CMK (cell line): ENCODE data around the gene CD164L2.
"Not testable (repeated sequence)": the region's sequence is repeated elsewhere in the genome, so short reads cannot be mapped to it uniquely, and the experiment has no call there.

ENCODE experiments used
- DNase-seq: peaks from one replicate; pipeline ENCODE4 v3.0.0-alpha.2; 2010; ENCODE audit warnings: low read depth

CD164L2 gene

DNA sequence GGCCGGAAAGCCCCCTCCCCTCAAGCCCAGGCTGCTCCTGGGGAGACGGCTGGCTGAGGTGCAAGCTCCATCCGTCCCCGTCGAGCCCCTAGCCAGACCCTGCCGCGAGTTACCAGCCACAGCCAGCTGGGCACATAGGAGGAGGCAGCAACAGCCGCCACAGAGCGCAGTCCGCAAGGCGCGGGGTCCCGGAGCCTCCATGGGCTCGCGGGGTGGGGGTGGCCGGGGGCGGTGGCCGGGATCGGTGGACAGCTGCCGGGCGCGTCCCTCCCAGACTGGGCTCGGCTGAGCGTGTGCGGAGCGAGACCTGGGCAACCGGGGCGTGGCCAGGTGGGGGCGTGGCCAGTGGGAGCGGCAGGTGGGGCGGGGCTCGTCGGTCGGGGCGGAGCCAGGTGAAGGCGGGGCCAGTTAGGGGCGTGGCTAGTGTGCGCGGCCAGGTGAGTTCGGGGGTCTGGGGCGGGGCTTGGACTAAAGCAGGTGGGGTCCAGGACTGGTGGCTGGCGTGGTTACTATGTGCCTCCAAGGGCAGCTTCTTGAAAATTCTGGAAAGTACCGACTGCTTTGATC lies at the start of gene CD164L2:
TSS of gene CD164L2 (minus strand) at position 295 of the 567 bp plus-strand sequence. CDS start at position 201, 94 bp downstream.
- no peak for DNase-seq

DNA sequence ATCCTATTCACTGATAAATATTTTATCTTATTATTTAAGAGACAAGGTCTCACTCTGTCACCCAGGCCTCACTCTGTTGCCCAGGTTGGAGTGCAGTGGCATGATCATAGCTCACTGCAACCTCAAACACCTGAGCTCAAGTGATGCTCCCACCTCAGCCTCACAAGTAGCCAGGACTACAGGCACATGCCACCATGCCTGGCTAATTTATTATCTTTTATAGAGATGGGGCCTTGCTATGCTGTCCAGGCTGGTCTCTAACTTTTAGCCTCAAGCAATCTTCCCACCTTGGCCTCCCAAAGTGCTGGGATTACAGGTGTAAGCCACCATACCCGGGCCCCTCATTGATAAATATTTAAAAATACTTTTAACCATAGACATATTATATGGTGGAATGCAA lies 49.6 kb upstream of the CD164L2 start:
- DNase-seq = not testable (repeated sequence)

DNA sequence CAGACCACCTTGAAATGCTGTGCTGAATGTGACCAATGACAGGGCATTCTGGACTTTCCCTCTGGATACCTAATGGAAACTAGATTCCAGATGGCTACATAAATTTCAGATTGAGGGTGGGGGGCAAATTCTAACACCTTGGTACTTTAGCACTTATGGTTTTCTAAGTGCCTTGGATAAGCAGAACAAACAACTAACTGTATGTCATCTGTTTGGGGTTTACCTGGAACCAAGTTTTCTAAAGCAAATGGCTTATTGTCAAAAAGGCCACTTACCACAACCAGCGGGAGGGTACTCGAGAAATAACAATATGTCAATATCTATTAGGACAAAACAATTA lies 48.4 kb upstream of the CD164L2 start:
- no peak for DNase-seq

DNA sequence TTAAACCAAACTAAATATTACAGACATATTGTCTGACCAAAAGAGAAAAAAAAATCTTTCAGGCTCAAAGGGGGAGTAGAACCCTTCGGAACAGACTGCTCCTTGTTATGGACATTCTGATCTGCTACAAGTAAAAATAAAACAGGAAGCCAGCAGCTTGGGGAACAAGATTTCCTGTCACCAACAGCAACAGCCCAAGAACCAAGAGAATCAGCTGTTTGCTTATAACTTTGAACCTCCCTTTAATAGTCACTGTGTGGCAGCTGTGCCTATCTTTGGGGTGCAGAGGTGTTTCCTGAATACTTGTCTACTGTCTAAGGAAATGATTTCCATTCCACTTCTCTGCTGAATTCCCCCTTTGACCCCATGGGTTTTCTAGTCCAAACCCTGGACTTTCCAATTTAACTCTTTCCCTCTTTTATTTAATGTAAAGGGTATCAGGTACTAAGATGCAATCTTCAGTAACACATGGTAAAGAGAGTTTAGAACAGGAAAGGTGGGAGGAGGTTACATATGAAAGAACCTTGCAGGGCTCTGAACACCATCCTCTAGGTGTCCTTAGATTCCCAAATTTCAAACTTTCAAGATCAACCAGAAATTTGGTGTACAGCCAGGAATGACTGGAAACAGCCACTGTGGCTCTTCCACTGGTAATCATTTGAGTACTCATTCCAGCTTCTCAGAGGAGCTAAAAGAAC lies 47.9 kb upstream of the CD164L2 start:
- DNase-seq = peak; percentile 30

DNA sequence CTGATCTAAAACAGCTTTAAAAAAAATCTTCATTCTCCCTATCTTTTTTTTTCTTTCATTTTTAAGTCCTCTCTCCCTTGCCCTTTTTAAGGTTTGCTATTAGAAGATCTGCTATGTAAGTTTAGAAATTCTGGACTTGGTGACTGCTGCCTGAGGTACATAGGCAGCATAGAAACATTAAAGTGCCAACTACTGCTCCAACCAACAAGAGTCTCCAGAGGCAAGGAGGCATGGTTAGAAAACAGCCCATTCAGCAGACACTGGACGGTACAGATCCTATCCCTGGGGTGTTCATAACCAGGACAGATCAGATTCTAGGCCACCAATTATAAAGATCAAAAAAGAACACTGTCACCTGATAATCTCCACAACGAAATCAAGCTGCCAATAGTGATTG lies 45.9 kb upstream of the CD164L2 start:
- DNase-seq = no peak

DNA sequence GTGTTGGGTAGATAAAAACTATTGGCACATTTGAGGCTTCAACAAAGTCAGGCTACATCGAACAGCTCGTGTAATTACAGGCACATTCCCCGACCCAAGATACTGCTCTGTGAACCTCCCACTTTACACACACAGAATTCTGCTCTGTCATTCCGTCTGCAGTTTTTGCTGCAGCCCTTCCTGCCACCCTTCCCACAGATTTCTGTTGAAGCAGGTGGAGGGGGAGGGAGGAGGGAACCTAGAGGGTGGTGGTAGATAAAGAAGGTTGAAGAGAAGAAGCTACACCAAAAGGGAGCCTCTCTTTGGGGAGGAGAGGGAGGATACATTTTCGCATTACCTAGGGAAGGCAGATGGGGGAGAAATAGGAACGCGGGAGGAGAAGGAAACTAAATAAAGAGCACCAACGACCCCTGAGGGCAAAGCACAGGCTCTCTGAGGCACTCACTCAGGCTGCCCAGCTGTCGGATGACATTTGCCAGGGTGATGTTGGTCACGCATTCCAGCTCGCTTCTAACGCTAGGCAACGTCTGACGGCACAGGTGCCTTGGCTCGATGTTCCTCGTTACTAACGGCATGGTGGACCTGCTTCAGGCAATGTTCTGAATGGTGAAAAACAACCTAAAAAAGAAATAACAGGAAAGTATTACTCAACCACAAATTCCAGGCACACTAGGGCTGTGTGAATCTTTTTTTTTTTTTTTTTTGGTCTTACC lies 45.3 kb upstream of the CD164L2 start:
- DNase-seq = no peak

DNA sequence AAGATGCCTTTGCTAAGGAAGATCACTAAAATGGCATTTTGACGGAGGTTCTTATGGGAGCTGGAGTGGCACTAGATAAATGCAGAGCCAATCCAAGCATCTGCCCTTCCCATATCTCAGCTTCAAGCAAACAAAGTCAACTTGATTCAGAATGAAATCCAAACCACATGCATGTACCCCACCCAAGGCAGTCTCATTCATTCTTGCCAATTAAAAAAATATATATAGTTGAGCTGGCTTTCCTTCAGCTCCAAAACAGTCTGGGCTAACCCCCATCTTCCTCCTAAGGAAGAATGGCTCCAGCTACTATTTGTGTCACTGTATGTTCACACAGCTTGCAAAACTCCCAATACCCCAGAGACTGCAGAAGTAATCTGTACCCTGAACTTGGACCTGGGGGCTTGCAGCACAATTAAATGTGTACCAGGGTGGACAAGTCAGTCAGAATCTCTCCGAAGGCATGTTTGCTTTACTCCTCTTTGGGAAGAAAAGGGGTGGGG lies 44.7 kb upstream of the CD164L2 start:
- DNase-seq = no peak

DNA sequence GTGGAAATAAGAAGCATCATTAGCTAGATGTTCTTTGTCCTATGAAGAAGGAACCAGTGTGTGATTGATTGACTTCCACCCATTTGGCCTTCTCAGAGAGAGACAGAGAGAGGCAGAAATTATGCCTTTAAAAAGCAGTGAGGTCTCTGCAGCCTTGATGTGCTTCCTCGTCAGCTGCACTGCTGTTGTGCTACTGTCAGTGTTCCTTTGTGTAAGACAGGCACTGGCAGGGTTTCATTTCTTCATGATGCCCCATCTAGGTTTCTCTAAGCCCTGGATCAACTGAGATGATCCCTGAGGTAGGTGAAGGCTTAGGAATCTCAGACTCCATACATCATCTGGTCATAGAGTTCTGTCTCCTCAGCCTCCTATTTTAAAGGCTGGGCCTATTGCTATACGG lies 44.2 kb upstream of the CD164L2 start:
- DNase-seq = no peak

DNA sequence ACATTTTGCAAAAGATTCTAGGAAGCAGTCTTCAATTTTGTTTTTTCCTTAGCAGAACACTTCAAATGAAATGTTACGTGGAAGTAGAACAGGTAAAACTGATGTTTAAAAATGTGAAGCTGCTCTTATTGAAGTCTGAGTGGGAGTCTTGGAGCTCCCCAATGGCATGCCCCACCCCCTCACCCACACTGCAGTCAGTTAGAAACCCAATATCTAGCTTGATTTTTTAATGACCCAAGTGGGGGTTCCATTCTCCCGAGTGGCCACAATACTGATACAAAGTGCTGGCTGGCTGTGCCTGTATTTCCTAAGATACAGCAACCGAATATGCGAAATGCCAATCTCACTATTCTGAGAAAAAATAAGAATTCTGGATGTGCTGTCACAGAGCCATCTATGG lies 40.6 kb upstream of the CD164L2 start:
- DNase-seq = no peak

DNA sequence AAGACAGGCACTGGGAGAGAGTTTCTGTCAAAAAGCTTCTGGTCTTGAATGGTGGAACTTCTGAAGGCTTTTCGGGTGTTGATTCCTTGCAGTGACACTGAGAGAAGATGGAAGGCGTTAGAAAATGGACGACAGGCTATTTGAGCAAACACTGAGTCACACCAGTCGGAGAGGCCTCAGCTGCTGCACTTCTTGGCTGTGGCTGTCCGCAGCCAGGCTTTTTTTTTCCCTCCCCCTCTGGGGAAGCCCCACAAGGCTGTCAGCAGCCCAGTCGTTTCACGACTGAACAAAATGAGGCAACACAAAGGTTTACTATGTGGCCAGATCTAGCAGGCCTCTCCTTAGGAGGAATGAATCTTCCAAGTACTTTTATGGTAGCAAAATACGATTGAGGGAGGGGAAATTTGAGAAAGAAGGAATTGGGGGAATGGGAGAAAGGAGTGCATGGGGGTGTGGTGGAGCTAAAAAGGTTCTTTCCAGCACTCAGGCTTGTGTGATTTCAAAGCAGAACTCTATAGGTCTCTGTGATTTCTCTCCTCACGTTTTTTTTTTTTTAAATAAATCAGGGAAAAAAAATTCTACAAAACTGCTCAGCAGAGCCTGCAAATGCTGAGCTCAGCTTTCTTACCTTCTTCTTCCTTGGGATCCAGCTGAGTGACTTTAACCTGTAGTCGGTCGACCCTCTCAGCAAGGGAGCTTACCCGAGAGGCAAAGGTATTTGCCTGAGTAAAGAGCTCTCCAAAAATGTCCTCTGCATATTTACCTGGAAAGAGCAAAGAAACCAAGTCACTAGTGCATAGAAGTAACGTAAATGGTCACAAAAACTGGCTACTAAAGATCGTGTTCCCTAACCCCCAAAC lies 35.4 kb upstream of the CD164L2 start:
- DNase-seq = no peak

DNA sequence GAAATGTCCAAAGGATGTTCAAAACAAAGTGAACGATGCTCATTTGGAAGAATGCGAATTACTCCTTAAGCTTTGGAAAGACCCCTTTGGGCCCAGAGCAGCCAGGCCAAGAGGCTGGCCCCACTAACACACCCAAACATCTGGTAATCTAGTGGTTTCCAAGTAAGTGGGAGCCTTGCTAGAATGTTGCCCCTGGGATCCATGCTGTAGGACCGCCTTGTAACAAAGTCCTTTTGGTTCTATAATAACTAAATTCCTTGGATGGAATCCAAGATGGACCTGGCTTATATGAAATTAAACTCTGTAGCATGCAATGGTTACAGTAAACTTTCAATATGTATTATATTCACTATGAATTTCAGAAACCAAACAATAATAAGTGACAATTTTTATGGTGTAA lies 34.6 kb upstream of the CD164L2 start:
- no peak for DNase-seq

DNA sequence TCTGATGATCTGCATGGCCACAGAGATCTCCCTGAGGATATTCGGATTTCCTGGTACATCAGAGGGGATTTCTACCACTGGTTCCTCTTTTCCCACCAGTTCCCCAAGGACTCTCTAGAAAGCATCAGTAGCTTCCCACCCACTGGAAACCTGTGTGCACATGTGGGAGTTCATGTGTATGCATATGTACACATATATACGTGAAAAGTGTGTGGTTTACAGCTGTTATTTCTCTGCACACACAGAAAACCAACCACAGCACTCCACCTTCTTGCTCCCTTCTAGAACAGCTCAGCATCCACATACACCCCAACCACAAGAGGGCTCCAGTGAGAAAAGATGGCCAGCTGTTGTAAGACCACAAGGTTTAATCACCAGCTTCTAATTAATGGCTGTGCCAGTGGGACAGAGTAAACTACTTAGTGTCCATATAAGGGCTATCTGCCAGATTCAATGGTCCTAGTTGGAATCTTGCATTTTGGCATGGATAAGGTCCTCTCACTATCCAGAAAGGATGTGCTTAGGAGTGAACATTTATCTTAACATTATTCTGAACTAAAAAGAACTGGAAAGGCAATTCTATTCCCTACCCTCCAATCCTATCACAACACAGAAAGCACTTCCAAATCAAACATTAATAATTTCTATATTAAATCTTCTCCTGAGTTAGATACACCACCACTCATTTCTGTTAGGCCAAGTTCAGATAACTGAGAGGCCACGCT lies 33.4 kb upstream of the CD164L2 start:
- peak; percentile 69 for DNase-seq

DNA sequence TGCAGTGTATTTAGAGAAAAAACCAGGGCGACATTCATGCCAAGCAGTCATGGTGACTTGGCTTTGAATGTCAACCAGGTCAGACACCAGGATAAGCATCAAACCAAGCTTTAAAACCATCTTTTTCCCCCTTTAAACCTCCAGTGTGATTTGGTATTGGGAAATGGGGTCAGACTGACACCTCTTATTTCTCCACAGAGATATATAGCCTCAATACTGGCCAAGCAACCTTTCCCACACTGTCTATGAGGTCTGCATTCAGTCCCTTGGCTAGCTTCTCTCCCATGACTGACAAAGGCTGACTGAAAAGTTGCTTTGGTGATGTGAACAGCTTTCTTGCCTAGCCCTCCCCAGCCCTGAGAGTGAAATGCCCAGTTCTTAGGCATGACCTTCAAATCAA lies 31.0 kb upstream of the CD164L2 start:
- DNase-seq = no peak

DNA sequence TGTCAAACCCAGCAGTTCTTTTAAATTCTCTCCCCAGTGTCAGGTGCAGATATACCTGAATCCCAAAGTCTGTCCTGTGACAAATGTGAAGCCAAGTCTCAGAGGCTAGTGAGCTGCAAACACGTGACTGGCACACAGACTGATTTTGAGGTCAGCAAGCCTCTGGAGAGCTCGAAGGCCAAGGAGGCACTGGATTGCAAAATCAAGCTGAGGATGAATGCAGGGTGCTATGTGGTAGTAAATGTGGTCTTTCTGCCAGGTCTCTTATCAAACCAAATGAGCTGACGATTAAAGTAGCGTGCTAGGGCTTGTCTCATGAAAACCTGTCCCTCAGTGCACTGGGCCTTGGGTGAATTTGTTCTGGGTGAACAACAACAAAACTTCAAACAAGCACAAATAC lies 29.9 kb upstream of the CD164L2 start:
- DNase-seq = no peak

DNA sequence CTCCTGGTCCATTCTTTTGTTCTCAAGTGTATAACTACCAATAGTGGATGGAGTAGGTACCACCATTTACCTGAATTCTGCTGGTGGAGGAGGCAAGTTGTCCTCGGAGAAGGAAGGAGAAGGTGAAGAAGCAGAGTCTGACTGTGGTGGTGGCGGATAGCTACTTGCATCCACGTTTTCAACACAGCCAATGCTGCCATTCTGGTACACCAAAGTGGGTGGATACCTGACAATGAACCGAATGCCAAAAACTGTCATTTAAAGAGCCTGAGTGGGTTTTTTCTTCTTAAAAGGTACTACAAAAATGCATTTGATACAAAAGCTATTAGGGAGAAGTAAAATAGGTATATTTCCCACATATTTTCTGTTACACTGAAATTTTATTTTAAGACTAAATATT lies 29.4 kb upstream of the CD164L2 start:
- DNase-seq = no peak

DNA sequence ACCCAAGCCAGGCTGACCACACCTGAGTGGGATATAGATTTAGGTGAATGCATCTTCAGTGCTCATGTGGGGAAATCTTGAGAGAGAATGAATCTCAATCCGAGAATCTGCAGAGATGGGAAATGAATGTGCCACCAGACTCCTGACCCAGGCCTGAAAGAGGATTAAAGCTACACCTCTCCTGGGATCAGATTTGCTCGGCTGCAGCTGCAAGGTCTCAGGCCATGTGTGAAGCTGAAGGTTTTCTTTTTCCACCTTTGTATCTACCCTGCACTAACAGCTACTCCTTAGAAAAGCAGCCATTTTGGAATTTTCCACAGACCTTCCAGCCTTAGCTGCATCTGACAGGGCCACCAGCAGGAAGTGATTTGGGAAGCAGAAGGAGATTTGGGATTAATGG lies 27.6 kb upstream of the CD164L2 start:
- DNase-seq = no peak

DNA sequence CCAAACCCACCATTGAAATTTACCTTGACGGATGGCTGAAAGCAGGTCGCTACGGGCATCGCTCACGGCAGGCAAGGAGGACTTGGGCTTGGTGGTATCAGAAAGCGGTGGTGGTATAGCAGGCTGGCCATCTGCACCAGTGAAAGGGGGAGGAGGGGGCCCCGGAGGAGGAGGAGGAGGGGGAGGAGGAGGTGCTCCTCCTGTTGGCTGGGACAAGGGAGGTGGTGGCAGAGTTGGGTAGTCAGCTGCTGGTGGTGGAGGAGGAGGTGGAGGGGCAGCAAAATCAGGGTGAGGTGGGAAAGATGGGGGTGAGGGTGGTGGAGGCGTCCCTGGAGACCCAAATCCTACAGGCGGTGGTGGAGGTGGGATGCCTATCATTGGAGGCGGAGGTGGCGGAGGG lies 26.5 kb upstream of the CD164L2 start:
- no peak for DNase-seq

DNA sequence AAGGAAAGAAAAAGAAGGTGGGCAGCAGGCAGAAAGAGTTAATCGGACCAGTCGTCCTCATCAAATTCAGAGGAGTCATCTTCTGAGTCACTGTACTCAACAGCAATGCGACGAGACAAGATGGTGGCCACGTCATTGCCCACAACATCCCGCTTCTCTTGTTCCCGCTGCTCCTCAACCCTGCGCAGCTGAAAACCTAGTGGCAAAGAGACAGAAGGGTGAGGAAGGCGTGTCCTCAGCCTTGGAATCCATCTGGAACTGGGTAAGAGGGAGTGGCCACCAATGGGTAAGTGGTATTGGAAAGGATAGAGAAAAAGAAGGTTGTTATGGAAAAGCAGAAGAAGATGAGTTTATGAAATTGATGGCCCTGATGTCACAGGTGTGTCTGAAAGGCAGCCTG lies 25.0 kb upstream of the CD164L2 start:
- DNase-seq = no peak

DNA sequence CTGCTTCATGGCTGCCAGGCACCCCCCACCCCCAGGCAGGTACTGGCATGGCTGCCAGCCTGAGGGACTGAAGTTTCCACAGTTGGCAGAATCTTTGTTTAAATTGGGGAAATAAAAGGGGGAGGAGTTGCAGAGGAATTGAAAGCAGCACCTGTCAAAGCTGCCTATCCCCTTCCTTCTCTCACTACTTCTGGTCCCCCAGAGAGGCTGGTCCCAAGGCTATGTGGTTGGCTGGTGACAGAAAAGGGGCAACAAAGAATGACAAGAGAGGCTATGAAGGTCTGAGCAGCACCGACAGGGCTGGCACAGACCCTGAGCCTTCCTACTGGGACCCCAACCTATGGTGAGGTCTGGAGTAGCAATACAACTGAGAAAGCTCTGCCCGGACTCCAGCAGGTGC lies 23.7 kb upstream of the CD164L2 start:
- DNase-seq = not testable (repeated sequence)

DNA sequence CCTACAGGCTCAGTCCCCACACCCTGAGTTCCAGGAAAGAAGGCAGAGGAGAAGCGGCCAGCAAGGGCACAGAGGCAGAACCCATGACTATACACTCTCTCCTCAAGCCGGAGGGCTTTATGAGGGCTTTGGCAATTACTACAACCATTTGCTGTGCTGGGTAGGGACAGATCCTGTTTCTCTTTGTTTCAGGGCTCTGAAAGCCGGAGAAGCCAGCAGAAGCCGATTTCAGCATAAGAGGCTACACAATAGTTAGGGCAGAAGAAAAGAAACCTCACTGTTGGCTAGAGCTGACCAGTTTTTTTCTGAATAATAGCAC lies 23.2 kb upstream of the CD164L2 start:
- no peak for DNase-seq

DNA sequence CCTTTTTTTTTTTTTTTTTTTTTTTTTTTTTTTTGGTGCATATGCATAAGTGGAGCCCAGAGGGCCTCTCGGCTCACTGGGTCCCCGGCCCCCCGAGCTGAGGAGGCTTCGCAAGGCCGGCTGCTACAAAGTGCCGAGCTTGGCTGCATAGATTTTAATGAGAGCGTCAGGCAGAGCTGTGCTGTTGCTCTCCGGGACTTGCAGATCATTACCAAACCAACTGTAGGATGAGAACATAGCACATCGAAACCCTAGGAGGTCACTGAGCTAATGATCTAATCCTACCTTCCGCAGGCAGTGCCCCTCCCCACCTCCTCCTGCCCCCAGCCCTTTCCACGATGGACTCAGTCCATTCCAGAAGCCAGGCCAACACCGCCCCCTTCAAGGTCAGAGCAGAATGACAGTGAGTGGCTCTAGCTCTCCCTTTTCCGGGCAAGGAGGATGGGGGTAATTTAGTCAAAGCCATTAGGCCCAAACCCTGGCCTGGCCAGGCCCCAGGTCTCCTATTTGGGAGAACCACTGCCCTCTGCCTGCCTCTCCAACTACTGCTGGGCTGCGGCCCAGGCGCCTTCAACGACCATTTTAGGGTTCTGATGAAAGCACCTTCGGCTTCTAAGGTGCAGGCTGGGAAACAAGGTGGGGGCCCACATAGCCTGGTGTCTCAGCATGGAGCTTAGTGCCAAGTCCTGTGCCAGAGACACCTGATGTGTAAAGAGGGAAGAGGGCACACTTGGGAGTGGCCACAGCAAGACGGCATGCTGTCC lies 22.6 kb upstream of the CD164L2 start:
- not testable (repeated sequence) for DNase-seq
